SK-N-SH treated with all-trans-retinoic acid at 6 μM for 48 hours (cell line): ENCODE measurements around the gene ZNF844.
"Not testable (repeated sequence)": the region's sequence is repeated elsewhere in the genome, so short reads cannot be mapped to it uniquely, and the experiment has no call there.

Source experiments
- ATAC-seq: fragments of 200-7000 bp; cut with Tn5 transposase; 3 replicates; pipeline ENCODE4 v1.9.1; 2020; ENCODE audit warnings: mild to moderate bottlenecking, moderate library complexity
- ARNTL ChIP-seq: fragments of 450-650 bp; formaldehyde crosslinking; IDR thresholded peaks from 2 replicates; pipeline ENCODE4 v1.5.0; 2020; ENCODE audit warnings: low read depth, mild to moderate bottlenecking, moderate library complexity, borderline replicate concordance
- BACH2 ChIP-seq: fragments of 250-450 bp; sonication (Bioruptor Pico); IDR thresholded peaks from 2 replicates; pipeline ENCODE4 v1.9.0; 2021; ENCODE audit warnings: mild to moderate bottlenecking, borderline replicate concordance
- CSDC2 ChIP-seq: fragments of 250-450 bp; sonication (Bioruptor Pico); IDR thresholded peaks from 2 replicates; pipeline ENCODE4 v1.5.0; 2020; ENCODE audit warnings: mild to moderate bottlenecking, moderate library complexity
- ESRRG ChIP-seq: fragments of 250-450 bp; sonication (Bioruptor Pico); IDR thresholded peaks from 2 replicates; pipeline ENCODE4 v1.6.1; 2021; ENCODE audit warnings: mild to moderate bottlenecking
- GLIS3 ChIP-seq: fragments of 250-450 bp; sonication (Bioruptor Pico); IDR thresholded peaks from 2 replicates; pipeline ENCODE4 v1.5.0; 2020; ENCODE audit warnings: mild to moderate bottlenecking, moderate library complexity
- ISL1 ChIP-seq: fragments of 250-450 bp; sonication (Bioruptor Pico); IDR thresholded peaks from 2 replicates; pipeline ENCODE4 v2.1.2; 2022; ENCODE audit warnings: mild to moderate bottlenecking, moderate library complexity
- OSR1 ChIP-seq: fragments of 250-450 bp; sonication (Bioruptor Pico); IDR thresholded peaks from 2 replicates; pipeline ENCODE4 v1.8.0; 2022; ENCODE audit warnings: moderate library complexity, mild to moderate bottlenecking, inconsistent platforms
- RARB ChIP-seq: fragments of 250-450 bp; sonication (Bioruptor Pico); IDR thresholded peaks from 2 replicates; pipeline ENCODE4 v1.8.0; 2021; ENCODE audit warnings: mild to moderate bottlenecking, moderate library complexity
- TCF4 ChIP-seq: fragments of 250-450 bp; sonication (Bioruptor Pico); IDR thresholded peaks from 2 replicates; pipeline ENCODE4 v1.8.0; 2021; ENCODE audit warnings: mild to moderate bottlenecking, moderate library complexity, borderline replicate concordance
- TOX ChIP-seq: fragments of 250-450 bp; sonication (Bioruptor Pico); IDR thresholded peaks from 2 replicates; pipeline ENCODE4 v1.8.0; 2021; ENCODE audit warnings: mild to moderate bottlenecking, moderate library complexity, borderline replicate concordance
- TSHZ2 ChIP-seq: fragments of 250-450 bp; sonication (Bioruptor Pico); IDR thresholded peaks from 2 replicates; pipeline ENCODE4 v1.5.0; 2020; ENCODE audit warnings: mild to moderate bottlenecking, moderate library complexity
- ZC3H10 ChIP-seq: fragments of 250-450 bp; sonication (Bioruptor Pico); IDR thresholded peaks from 2 replicates; pipeline ENCODE4 v1.5.1; 2021; ENCODE audit warnings: mild to moderate bottlenecking, moderate library complexity
- ZFP30 ChIP-seq: fragments of 450-650 bp; formaldehyde crosslinking; IDR thresholded peaks from 2 replicates; pipeline ENCODE4 v1.5.0; 2022; ENCODE audit warnings: mild to moderate bottlenecking, moderate library complexity
- ZNF565 ChIP-seq: fragments of 450-650 bp; formaldehyde crosslinking; conservative IDR thresholded peaks from 2 replicates; pipeline ENCODE4 v1.5.0; 2020; ENCODE audit warnings: low read depth, mild to moderate bottlenecking, moderate library complexity
- ZNF70 ChIP-seq: fragments of 450-650 bp; formaldehyde crosslinking; IDR thresholded peaks from 2 replicates; pipeline ENCODE4 v1.5.0; 2020; ENCODE audit warnings: mild to moderate bottlenecking, moderate library complexity
- ZNF8 ChIP-seq: fragments of 450-650 bp; formaldehyde crosslinking; IDR thresholded peaks from 2 replicates; pipeline ENCODE4 v1.5.0; 2020; ENCODE audit warnings: mild to moderate bottlenecking, moderate library complexity
- TF ChIP-seq, protein P1 (sequence below): fragments of 250-450 bp; sonication (Bioruptor Pico); IDR thresholded peaks from 2 replicates; pipeline ENCODE4 v1.8.0; 2020; ENCODE audit warnings: mild to moderate bottlenecking, moderate library complexity, borderline replicate concordance
- TF ChIP-seq, protein P2 (sequence below): fragments of 250-450 bp; sonication (Bioruptor Pico); IDR thresholded peaks from 2 replicates; pipeline ENCODE4 v1.5.1; 2020; ENCODE audit warnings: low read depth, mild to moderate bottlenecking, moderate library complexity

The ZNF844 gene

DNA sequence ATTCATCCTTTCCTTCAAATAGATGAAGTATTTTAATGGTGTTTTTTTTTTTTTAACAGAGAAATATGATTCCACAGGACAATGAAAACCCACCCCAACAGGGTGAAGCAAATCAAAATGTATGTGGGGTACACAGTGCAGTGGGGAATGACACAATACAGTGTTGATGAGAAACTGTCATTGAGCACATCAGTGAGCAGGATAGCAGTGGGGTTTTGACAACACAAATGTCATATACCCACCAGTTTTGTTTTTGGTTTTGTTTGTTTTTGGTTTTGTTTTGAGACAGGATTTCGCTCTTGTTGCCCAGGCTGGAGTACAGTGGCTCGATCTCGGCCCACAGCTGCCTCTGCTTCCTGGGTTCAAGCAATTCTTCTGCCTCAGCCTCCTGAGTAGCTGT lies 29.2 kb downstream of the ZNF844 start:
- ATAC-seq = no peak
- TF ChIP-seq TCF4 (CRISPR knock-in tag) = no peak
- TF ChIP-seq CSDC2 (CRISPR knock-in tag) = no peak
- no peak for TF ChIP-seq ZNF70
- TF ChIP-seq ZC3H10 (CRISPR knock-in tag) = no peak
- TF ChIP-seq OSR1 = no peak
- TF ChIP-seq ARNTL (CRISPR knock-in tag) = no peak
- TF ChIP-seq TOX = no peak
- TF ChIP-seq TSHZ2 = no peak
- TF ChIP-seq ZNF565 (CRISPR knock-in tag) = no peak
- TF ChIP-seq, protein P1, sequence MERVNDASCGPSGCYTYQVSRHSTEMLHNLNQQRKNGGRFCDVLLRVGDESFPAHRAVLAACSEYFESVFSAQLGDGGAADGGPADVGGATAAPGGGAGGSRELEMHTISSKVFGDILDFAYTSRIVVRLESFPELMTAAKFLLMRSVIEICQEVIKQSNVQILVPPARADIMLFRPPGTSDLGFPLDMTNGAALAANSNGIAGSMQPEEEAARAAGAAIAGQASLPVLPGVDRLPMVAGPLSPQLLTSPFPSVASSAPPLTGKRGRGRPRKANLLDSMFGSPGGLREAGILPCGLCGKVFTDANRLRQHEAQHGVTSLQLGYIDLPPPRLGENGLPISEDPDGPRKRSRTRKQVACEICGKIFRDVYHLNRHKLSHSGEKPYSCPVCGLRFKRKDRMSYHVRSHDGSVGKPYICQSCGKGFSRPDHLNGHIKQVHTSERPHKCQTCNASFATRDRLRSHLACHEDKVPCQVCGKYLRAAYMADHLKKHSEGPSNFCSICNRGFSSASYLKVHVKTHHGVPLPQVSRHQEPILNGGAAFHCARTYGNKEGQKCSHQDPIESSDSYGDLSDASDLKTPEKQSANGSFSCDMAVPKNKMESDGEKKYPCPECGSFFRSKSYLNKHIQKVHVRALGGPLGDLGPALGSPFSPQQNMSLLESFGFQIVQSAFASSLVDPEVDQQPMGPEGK (CRISPR knock-in tag) = no peak
- TF ChIP-seq BACH2 = no peak
- no peak for TF ChIP-seq ZFP30 (CRISPR knock-in tag)
- no peak for TF ChIP-seq GLIS3
- no peak for TF ChIP-seq ZNF8 (CRISPR knock-in tag)
- no peak for TF ChIP-seq ESRRG (CRISPR knock-in tag)

GRCh38 chr19:12095111-12095790 lies 30.7 kb downstream of the ZNF844 start:
- no peak for TF ChIP-seq RARB
- no peak for TF ChIP-seq TCF4 (CRISPR knock-in tag)
- TF ChIP-seq ESRRG (CRISPR knock-in tag) = no peak
- TF ChIP-seq OSR1 = no peak
- no peak for TF ChIP-seq ARNTL (CRISPR knock-in tag)
- no peak for TF ChIP-seq GLIS3
- no peak for TF ChIP-seq TSHZ2
- no peak for TF ChIP-seq ZNF8 (CRISPR knock-in tag)
- no peak for TF ChIP-seq ISL1
- no peak for ATAC-seq

- TF ChIP-seq TCF4 (CRISPR knock-in tag) (no peak), ISL1 (no peak)
- TF ChIP-seq, protein P1 (CRISPR knock-in tag) = no peak
- TF ChIP-seq, protein P2, sequence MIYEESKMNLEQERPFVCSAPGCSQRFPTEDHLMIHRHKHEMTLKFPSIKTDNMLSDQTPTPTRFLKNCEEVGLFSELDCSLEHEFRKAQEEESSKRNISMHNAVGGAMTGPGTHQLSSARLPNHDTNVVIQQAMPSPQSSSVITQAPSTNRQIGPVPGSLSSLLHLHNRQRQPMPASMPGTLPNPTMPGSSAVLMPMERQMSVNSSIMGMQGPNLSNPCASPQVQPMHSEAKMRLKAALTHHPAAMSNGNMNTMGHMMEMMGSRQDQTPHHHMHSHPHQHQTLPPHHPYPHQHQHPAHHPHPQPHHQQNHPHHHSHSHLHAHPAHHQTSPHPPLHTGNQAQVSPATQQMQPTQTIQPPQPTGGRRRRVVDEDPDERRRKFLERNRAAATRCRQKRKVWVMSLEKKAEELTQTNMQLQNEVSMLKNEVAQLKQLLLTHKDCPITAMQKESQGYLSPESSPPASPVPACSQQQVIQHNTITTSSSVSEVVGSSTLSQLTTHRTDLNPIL (CRISPR knock-in tag) = no peak
- ATAC-seq = no peak
Observed at GRCh38 chr19:12098040-12098439, 33.5 kb downstream of the ZNF844 start.

GRCh38 chr19:12103909-12104308 lies 39.4 kb downstream of the ZNF844 start:
- not testable (repeated sequence) for ATAC-seq
